ENCODE data around the gene RDH16. TPM values are rescaled to one million over a fixed set of nuclear protein-coding genes. Genes with fewer than 3 reads are reported as not detected.
"Not testable (repeated sequence)": the region's sequence is repeated elsewhere in the genome, so short reads cannot be mapped to it uniquely, and the experiment has no call there.

The RDH16 gene
- total RNA-seq, 6 donors from 2014 or later, result 0.46 to 0.98 (median 0.54) TPM; not detected in 1

GRCh38 chr12:56921346-56921745 lies 36.1 kb downstream of the RDH16 start:
- WGBS, 2 donors, result 68 to 100% methylated on average over 1 of the region's 1 CpG
- TF ChIP-seq CTCF (IDR thresholded peaks at IDR 0.05) (no peak), EP300 (IDR thresholded peaks at IDR 0.05) (no peak), POLR2AphosphoS5 (IDR thresholded peaks at IDR 0.05) (no peak), POLR2A (IDR thresholded peaks at IDR 0.05) (no peak)
- no peak overlapping the region for H3K27ac ChIP-seq
- no peaks in the 10 kb centered on the region for H3K4me1 ChIP-seq
- no peak overlapping the region for H3K4me3 ChIP-seq
- no peak for ATAC-seq (ENCODE audit: low FRiP score in 2 of 2)
- H3K9me3 ChIP-seq, result no peaks in the 10 kb centered on the region
- H3K27me3 ChIP-seq, result no peaks in the 10 kb centered on the region
- no peak for DNase-seq
- no peaks in the 10 kb centered on the region for H3K36me3 ChIP-seq

DNA sequence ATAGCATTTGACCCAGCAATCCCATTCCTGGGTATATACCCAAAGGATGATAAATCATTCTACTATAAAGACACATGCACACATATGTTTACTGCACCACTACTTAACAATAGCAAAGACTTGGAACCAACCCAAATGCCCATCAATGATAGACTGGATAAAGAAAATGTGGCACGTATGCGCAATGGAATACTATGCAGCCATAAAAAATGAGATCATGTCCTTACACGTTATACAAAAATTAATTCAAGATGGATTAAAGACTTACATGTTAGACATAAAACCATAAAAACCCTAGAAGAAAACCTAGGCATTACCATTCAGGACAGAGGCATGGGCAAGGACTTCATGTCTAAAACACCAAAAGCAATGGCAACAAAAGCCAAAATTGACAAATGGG lies 39.3 kb downstream of the RDH16 start:
- not testable (repeated sequence) for H3K4me1 ChIP-seq; H3K27ac ChIP-seq; ATAC-seq (ENCODE audit: low FRiP score in 2 of 2); H3K9me3 ChIP-seq; H3K4me3 ChIP-seq; DNase-seq; H3K36me3 ChIP-seq; H3K27me3 ChIP-seq
- 88 to 94% methylated on average over 3 of the region's 3 CpGs for WGBS, 2 donors

- Histone ChIP-seq H3K27ac (no peak overlapping the region), H3K9me3 (no peaks in the 10 kb centered on the region), H3K4me1 (no peaks in the 10 kb centered on the region), H3K4me3 (no peak overlapping the region), H3K36me3 (no peaks in the 10 kb centered on the region), H3K27me3 (no peaks in the 10 kb centered on the region)
- ATAC-seq (ENCODE audit: low FRiP score in 2 of 2) (no peak), DNase-seq (no peak)
- TF ChIP-seq CTCF (IDR thresholded peaks at IDR 0.05) (no peak), POLR2AphosphoS5 (IDR thresholded peaks at IDR 0.05) (no peak), POLR2A (IDR thresholded peaks at IDR 0.05) (no peak), EP300 (IDR thresholded peaks at IDR 0.05) (no peak)
- 62 to 88% methylated on average over 1 of the region's 1 CpG for WGBS, 2 donors
Observed at GRCh38 chr12:56916996-56917333, 40.4 kb downstream of the RDH16 start.

- DNase-seq, result no peak
- Histone ChIP-seq H3K4me1 (no peaks in the 10 kb centered on the region), H3K27ac (no peak overlapping the region), H3K27me3 (no peaks in the 10 kb centered on the region), H3K4me3 (no peak overlapping the region), H3K9me3 (no peaks in the 10 kb centered on the region), H3K36me3 (no peaks in the 10 kb centered on the region)
- ATAC-seq (ENCODE audit: low FRiP score in 2 of 2), result no peak
- TF ChIP-seq EP300 (IDR thresholded peaks at IDR 0.05), result no peak
- TF ChIP-seq POLR2AphosphoS5 (IDR thresholded peaks at IDR 0.05), result no peak
- TF ChIP-seq CTCF (IDR thresholded peaks at IDR 0.05), result no peak
- WGBS, 2 donors, result 78 to 79% methylated on average over 4 of the region's 4 CpGs
Observed at GRCh38 chr12:56916296-56916995, 41.0 kb downstream of the RDH16 start.

DNA sequence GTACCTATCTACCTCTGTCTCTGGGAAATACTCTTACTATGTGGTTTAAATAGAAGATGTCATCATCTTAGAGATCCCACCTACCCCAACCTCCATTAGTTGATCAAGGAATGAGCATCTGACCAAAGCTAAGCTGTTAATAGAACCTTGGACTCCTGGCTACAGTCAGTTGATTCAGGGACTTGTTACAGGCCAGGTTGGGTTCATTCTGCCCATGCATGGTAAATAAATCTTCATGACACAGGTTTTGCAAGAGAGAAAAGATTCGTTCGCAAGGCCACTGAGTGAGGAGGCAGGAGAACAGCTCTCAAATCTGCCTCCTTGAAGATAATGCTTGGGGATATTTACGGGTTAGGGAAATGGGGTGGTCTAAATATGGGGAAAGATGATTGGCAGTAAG lies 42.7 kb downstream of the RDH16 start:
- ATAC-seq (ENCODE audit: low FRiP score in 2 of 2) (no peak), DNase-seq (no peak)
- H3K36me3 ChIP-seq, result no peaks in the 10 kb centered on the region
- peaks cover 0 to 6% (median 4%) of the 10 kb centered on the region in 4 donors for H3K9me3 ChIP-seq
- no peak for TF ChIP-seq CTCF (IDR thresholded peaks at IDR 0.05)
- TF ChIP-seq POLR2A (IDR thresholded peaks at IDR 0.05), result no peak
- no peak for TF ChIP-seq EP300 (IDR thresholded peaks at IDR 0.05)
- no peak for TF ChIP-seq POLR2AphosphoS5 (IDR thresholded peaks at IDR 0.05)
- H3K4me1 ChIP-seq, result no peaks in the 10 kb centered on the region
- H3K27ac ChIP-seq, result no peak overlapping the region
- 77 to 98% methylated on average over 3 of the region's 3 CpGs for WGBS, 2 donors
- no peaks in the 10 kb centered on the region for H3K27me3 ChIP-seq
- no peak overlapping the region for H3K4me3 ChIP-seq
